MCF 10A (cell line): ENCODE data around the gene KRTAP9-9. TPM values are rescaled to one million over a fixed set of nuclear protein-coding genes. Genes with fewer than 3 reads are reported as not detected.

Source experiments
- BruUV-seq: library from RNA; stranded (reverse); fragments of 400-500 nt; replicated peaks from 2 replicates; lab custom pipeline; 2021; lab: Mats Ljungman, UMichigan
- CTCF ChIA-PET: fragments of 300-600 bp; sonication (Branson Sonifier 250); formaldehyde crosslinking; extraction: SDS; loops from one replicate; lab custom pipeline; 2021; ENCODE audit warnings: antibody characterized with exemption, inconsistent platforms; lab: Yijun Ruan, JAX
- POLR2A ChIA-PET: fragments of 300-600, 350-650 bp; sonication (Branson Sonifier 250); formaldehyde crosslinking; extraction: SDS; loops from one replicate; lab custom pipeline; 2020; ENCODE audit warnings: antibody characterized with exemption, inconsistent platforms; lab: Yijun Ruan, JAX
- DNase-seq: peaks from one replicate; pipeline ENCODE4 v3.0.0-alpha.2; 2018; ENCODE audit not compliant: unreplicated experiment
- H3K27ac Mint-ChIP-seq: one replicate; pipeline ENCODE4 v1.8.0; 2022; ENCODE audit warnings: mild to moderate bottlenecking, low read depth, mixed read lengths; ENCODE audit not compliant: unreplicated experiment
- H3K27me3 Mint-ChIP-seq: one replicate; pipeline ENCODE4 v1.8.0; 2022; ENCODE audit warnings: mixed read lengths; ENCODE audit not compliant: insufficient read depth, unreplicated experiment
- H3K36me3 Mint-ChIP-seq: one replicate; pipeline ENCODE4 v1.8.0; 2022; ENCODE audit warnings: mild to moderate bottlenecking, moderate library complexity, mixed read lengths; ENCODE audit not compliant: insufficient read depth, unreplicated experiment
- H3K4me1 Mint-ChIP-seq: one replicate; pipeline ENCODE4 v1.8.0; 2022; ENCODE audit warnings: mixed read lengths; ENCODE audit not compliant: insufficient read depth, unreplicated experiment
- H3K4me3 Mint-ChIP-seq: one replicate; pipeline ENCODE4 v1.8.0; 2022; ENCODE audit warnings: mild to moderate bottlenecking, moderate library complexity, mixed read lengths; ENCODE audit not compliant: unreplicated experiment
- H3K9me3 Mint-ChIP-seq: one replicate; pipeline ENCODE4 v1.8.0; 2022; ENCODE audit warnings: mixed read lengths; ENCODE audit not compliant: unreplicated experiment
- CTCF ChIP-seq: fragments of 200-600 bp; IDR thresholded peaks from one replicate; pipeline ENCODE4 v1.8.0; 2022; ENCODE audit warnings: antibody characterized with exemption, mild to moderate bottlenecking; ENCODE audit not compliant: unreplicated experiment
- intact Hi-C: fragments of 100-400 bp; cut with micrococcal nuclease; formaldehyde crosslinking; loops from 2 replicates; pipeline ENCODE4 v1.14.1; 2022
- total RNA-seq: library from RNA; stranded (reverse); gene quantifications from 2 replicates; pipeline ENCODE4 v1.2.3, GENCODE V29; 2022

The KRTAP9-9 gene
- total RNA-seq, 1 experiment from 2014 or later, result not detected

DNA sequence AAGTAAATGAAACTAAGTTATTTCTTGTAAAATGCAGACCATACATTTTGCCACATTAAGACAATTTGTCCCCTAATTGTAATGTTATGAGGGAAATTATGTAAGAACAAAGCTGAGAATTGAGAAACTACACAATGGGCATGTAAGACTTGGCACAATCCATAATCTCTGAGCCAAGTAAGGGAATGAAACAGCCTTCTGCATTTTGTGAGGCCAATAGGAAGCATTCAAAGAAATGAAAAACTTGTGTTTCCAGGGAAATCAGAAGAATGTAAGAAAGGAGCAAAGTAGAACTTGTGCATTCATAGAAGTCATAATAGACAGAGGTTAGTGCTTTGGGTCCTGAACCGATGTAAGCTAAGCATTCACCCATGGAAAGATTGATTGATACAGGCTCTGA is 3.9 kb upstream of the KRTAP9-9 start:
- ChIA-PET POLR2A (no interaction called here), CTCF (interaction anchor here (0.6 kb wide), 1 partner anchor 43 kb away, joined by 6 read pairs; no protein-coding TSS in a partner anchor)
- H3K4me3 Mint-ChIP-seq, result no peak overlapping the region
- DNase-seq, result no peak
- H3K27me3 Mint-ChIP-seq, result peaks cover 91% of the 10 kb centered on the region
- intact Hi-C loops, result no loop called here
- no peak for TF ChIP-seq CTCF
- no peak overlapping the region for H3K27ac Mint-ChIP-seq
- BruUV-seq, result no TSS peak
- no peaks in the 10 kb centered on the region for H3K9me3 Mint-ChIP-seq
- H3K36me3 Mint-ChIP-seq, result no peaks in the 10 kb centered on the region
- H3K4me1 Mint-ChIP-seq, result no peaks in the 10 kb centered on the region

DNA sequence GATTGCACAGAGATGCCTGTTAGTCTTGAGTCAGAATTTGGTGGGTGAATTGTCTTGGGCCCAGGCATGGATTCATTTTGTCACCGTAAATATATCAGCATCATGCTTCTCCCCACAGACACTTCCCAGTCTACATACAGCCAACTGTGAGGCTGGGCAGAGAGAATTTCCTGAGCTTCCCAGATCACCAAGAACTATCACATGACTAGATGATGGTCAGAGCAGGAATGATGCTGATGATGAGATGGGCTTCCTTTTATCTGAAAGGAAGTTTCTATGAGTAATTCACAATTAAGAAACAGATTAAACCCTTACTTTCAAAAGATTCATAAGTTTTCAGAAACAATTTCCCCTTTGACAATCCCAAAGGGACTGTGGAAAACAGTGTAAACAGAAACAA is 323 bp upstream of the KRTAP9-9 start:
- no peak for TF ChIP-seq CTCF
- POLR2A ChIA-PET, result no interaction called here
- intact Hi-C loops, result no loop called here
- H3K9me3 Mint-ChIP-seq, result no peaks in the 10 kb centered on the region
- peaks cover 100% of the 10 kb centered on the region for H3K27me3 Mint-ChIP-seq
- DNase-seq, result no peak
- no peak overlapping the region for H3K4me3 Mint-ChIP-seq
- CTCF ChIA-PET, result interaction anchor here (1.0 kb wide), 1 partner anchor 330 kb away, joined by 4 read pairs; no protein-coding TSS in a partner anchor
- no TSS peak for BruUV-seq
- H3K4me1 Mint-ChIP-seq, result no peaks in the 10 kb centered on the region
- no peak overlapping the region for H3K27ac Mint-ChIP-seq
- H3K36me3 Mint-ChIP-seq, result no peaks in the 10 kb centered on the region

GRCh38 chr17:41256291-41256685 is 1.1 kb downstream of the KRTAP9-9 start:
- no TSS peak for BruUV-seq
- Mint-ChIP-seq H3K36me3 (no peaks in the 10 kb centered on the region), H3K4me3 (no peak overlapping the region), H3K4me1 (no peaks in the 10 kb centered on the region), H3K27ac (no peak overlapping the region), H3K27me3 (peaks cover 100% of the 10 kb centered on the region), H3K9me3 (no peaks in the 10 kb centered on the region)
- ChIA-PET POLR2A (no interaction called here), CTCF (no interaction called here)
- intact Hi-C loops, result no loop called here
- no peak for TF ChIP-seq CTCF
- DNase-seq, result no peak

- Mint-ChIP-seq H3K36me3 (no peaks in the 10 kb centered on the region), H3K9me3 (no peaks in the 10 kb centered on the region), H3K27me3 (peaks cover 100% of the 10 kb centered on the region), H3K4me3 (no peak overlapping the region), H3K4me1 (no peaks in the 10 kb centered on the region), H3K27ac (no peak overlapping the region)
- ChIA-PET POLR2A (no interaction called here), CTCF (no interaction called here)
- no TSS peak for BruUV-seq
- no peak for DNase-seq
- TF ChIP-seq CTCF, result no peak
- intact Hi-C loops, result no loop called here
These were observed 3.2 kb downstream of the KRTAP9-9 start for GRCh38 chr17:41258406-41258805.
